8988T (cell line): Measurements from ENCODE around the gene BCO2.
A peak's percentile ranks its signal among the peaks of the same experiment; 100 is the strongest.

Experiments used
- DNase-seq: peaks from one replicate; pipeline ENCODE4 v3.0.0; 2011

The BCO2 gene

GRCh38 chr11:112219476-112220232, 44.3 kb downstream of the BCO2 start:
- peak; percentile 22 for DNase-seq

DNA sequence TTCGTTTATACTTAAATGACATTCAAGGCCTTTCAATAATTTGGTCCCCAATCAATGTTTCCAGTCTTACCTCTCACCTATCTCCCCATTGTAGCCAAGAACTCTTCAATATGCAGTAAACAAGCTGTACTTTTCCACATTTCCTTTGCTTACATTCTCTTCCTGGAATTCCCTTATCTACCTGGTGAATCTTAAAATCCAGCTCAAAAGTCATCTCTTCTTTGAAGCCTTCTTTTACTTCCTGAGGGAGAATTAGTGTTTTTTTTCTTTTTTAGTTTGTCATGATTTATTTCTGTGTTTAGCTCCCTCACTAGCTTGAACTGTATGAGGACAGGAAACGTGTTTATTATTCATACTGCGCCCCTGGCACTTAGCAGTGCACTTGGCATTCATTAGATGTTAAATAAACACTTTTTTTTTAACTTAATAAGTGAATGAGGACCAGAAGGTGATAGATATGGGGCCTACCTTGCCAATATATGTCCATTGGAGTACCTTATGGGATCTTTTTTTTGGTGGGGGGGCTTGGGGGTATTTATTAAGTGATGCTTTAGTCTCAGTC, 46.0 kb downstream of the BCO2 start:
- no peak for DNase-seq

- no peak for DNase-seq
Observed at GRCh38 chr11:112222303-112222702, 47.0 kb downstream of the BCO2 start.

DNA sequence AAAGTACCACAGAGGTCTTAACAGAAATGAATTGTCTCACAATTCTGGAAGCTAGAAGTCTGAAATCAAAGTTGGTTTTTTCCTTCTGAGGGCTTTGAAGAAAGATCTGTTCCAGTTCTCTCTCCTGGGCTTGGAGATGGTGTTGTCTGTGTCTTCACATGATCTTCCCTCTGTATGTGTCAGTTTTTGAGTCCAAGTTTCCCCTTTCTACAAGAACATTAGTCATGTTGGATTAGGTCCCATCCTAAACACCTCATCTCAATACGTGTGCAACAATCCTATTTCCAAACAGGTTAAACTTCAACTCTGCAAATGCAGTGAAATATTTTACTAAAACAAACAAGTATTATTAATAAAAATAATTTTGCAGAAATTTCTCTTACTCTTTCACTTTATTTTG, 47.8 kb downstream of the BCO2 start:
- DNase-seq = no peak

- DNase-seq = no peak
Observed at GRCh38 chr11:112223754-112224532, 48.6 kb downstream of the BCO2 start.

DNA sequence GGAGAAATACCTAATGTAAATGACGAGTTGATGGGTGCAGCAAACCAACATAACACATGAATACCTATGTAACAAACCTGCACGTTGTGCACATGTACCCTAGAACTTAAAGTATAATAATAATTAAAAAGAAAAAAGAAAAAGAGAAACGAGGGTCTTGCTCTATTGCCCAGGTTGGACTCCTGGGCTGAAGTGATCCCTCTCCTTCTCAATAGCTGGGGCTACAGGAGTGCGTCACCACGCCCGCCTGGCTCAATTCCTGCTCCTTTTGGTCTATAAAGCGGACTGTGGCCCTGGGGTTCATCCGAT, 50.4 kb downstream of the BCO2 start:
- no peak for DNase-seq

DNA sequence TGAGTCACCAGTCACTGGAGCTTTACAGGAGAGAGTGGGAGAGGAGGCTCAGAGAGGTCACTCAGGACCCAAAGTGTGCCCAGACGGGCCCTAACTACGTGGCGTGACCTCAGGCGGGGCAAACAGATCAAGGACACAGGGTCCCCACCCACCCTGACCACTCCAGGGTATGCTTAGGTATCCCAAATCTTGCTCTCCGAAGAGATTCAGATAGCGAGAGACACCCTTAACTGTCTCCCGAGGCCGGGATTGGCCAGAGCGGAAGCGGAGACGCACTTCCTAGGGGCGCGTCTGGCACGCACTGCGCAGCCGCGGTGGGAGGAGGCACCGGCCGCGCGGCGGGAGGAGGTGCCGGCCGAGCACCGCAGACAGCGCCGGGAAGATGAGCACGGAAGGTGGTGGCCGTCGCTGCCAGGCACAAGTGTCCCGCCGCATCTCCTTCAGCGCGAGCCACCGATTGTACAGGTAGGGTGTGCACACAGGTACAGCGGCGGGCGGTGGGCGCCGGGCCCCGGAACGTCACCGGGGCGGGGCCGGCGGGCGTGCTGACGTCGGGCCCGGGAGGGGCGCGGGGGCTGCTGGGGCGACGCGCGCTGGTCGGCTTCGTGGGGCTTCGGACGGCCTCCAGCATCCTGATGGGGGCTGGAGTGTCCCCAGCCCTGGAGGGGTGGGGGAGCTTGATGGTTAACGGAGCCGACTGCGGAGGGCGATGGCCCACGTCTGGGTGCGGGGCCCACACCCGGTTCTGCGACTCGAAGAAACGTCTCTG, 50.9 kb downstream of the BCO2 start, which contains the start of gene PTS:
Gene PTS, plus strand, starts transcription at position 367 of the 769 bp plus-strand sequence. Its CDS starts 16 bp downstream, at position 383.
- DNase-seq = peak; percentile 95

DNA sequence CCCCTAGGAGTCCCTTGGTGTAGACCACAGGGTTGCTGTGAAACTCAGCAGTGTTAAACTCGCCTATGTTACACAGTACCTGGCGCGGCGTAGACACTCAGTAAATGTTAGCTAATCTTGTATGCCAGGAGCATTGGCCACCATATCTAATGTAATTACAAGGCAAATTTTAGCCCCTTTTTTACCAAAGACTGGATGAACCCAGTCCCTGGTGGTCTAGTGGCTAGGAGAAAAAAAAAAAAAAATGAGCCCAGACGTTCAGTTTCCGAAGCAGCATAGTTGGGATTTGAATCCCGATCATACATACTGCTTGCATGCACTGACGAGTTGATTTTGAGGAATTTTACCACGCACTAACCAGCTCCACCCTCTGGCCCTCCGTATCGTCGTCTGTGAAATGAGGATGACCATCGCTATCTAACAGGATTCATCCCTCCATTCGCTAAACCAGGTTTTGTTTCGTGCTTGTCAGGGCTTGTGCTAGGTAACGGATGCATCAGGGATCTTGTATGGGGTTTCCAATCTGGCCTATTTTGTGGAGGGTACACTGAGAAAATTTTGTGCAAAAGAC, 51.6 kb downstream of the BCO2 start:
- peak; percentile 26 for DNase-seq

- no peak for DNase-seq
Observed at GRCh38 chr11:112227471-112227870, 52.2 kb downstream of the BCO2 start.

DNA sequence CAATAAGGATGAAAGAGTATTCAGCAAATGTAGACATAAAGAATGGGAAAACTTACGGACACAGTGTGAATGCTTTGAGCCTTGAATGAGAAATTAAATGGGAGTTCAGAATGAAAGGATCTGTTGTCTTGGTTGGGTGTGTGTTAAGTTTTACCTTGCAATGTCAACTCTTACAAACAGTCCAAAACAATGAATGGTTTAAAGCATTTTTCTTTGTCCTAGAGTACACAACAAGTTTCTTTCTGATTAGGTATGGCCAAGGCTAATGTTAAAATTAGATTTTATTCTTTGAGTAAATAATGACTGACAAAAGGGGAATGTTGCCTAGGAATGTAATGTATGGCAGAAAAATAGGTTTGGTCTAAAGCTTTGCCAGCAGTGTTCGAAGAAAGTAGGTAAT, 53.4 kb downstream of the BCO2 start:
- DNase-seq = no peak

- no peak for DNase-seq
Observed at GRCh38 chr11:112229159-112229558, 53.8 kb downstream of the BCO2 start.

DNA sequence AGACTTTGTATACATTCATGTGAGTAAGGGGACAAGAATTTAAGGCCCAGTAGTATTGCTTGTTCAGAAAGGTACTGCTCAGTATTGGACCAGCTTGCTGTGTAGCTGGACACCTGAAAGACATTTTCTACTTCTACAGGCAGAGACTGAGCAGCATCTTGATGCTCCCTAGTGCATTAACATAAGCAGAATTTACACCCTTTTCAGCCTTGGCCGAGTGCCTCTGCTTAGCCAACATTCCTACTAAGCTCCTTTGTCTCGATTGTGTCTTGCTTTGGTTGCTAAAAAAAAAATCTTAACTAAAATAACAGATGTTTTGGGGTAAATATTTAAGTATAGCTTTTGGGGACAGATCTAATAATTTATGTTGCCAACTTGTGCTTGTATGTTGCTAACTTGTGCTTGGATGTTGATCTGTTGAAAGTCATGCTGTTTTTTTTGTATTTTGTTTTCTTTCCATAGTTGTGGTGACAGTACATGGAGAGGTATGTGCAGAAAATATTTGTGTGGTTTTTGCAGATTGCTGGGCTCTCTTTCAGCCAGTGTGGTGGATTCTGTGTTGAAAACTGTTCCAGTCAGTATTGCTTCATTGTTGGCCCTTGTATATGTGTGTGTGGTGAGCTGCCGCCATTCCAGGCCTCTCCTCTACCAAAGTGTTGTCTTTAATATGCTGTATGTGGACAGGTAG, 54.6 kb downstream of the BCO2 start:
- DNase-seq = no peak

DNA sequence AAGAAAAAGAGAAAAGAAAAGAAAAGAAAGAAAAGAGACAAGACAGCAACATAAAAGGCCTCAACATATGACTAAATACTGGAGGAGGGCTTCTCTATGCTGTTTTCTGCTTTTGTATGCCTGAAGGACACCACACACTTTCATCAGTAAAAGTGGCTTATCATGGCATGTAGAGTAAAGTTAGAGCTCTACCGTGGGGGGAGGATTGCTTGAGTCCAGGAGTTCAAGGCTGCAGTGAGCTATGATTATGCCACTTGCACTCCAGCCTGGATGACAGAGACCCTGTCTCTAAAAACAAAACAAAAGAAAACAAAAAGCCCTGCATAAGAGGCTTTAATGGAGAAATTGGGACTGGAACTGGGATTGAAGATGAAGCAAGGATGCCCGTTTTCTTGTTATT, 56.6 kb downstream of the BCO2 start:
- DNase-seq = no peak

GRCh38 chr11:112235750-112236390, 60.6 kb downstream of the BCO2 start:
- no peak for DNase-seq

GRCh38 chr11:112237451-112237850, 62.1 kb downstream of the BCO2 start:
- no peak for DNase-seq

- no peak for DNase-seq
Observed at GRCh38 chr11:112238041-112238440, 62.7 kb downstream of the BCO2 start.

DNA sequence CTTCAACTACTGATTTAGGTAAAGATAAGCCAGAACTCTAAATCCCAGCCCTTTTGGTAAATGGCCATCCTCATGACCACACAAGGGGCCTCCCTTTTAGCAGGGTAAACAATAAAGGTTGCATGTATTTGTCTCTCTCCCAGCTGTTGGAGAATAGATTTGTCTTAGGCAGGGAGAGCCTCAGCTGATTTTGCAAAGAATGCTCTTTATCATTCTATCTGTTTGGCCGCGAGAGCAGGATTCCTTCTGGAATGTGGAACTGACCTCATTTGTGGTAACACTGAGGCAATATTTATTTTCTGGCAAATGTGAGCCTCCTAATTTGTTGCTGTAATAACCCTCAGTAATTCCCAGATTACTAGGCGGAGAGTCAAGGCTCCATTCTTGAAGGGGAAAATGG, 66.2 kb downstream of the BCO2 start:
- no peak for DNase-seq

DNA sequence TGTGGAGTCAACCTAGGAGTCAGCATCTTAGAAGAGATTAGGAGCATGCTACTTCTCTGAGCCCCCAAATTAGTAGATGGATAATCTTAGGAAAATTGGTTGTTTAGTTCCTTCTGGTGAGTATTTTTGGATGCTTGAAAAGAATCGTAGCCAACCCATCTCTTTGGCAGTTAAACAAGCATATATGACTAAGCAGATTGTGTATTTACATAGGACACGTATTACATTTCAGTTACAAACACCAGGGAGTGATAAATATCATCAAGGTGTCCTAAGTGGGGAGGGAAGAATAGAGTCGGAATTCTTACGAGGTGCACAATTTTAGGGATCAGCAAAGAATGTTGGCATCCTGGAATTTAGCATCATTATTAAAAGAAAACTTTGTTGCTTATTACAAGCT, 71.9 kb downstream of the BCO2 start:
- no peak for DNase-seq

DNA sequence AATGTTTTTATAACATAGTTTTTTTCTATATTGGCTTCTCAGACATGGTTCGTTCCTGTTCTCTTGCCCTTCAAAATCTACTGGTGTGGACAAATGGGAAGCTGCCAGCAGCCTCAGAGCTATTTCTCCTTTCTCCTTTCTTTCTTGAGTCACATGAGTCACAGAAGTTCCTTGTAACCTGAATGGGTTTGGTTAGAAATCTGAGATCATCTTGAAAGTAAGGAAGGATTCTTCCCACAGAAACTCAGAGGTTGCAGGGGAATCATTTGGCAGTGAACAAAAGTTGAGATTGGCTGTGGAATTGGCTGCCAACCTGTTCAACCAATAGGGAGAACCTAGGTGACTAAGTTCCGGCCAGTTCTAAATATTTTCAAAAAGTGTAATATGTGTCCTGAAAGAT, 72.9 kb downstream of the BCO2 start:
- no peak for DNase-seq

DNA sequence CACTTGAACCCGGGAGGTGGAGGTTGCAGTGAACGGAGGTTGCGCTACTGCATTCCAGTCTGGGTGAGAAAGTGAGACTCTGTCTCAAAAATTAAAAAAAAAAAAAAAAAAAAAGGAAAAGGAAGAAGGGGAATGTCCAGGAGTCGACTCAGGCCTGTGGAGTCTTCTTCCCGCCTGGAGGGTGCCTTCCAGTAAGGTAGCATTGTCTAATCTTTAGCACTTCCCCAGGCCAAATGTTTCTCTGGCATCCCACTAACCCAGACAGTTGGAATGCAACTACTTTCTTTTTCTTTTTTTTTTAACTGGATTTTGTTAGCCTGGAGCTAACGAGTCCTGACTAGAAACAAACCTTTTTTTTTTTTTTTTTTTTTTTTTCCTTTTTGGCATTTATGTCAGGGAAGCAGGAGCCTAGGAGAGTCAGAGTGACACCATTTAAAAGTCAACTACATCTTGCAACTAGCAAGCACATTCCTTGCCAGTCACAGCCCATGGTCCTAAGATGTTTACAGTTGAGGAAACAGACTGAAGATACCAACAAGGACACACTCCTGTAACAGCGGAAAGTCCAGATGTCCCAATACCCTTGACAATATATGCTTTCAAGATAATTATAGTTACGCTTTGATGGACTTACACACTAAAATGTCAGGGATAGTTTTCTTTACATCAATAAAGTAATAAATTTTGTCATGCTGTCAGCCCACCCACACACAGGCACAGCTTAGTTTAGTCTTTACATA, 74.7 kb downstream of the BCO2 start:
- no peak for DNase-seq

GRCh38 chr11:112253605-112254242, 78.4 kb downstream of the BCO2 start:
- DNase-seq = no peak
